ENCODE measurements around the gene FBXW7.

- TF ChIP-seq CTCF (IDR thresholded peaks at IDR 0.05): no peak
- no peak for TF ChIP-seq POLR2A (IDR thresholded peaks at IDR 0.05)
Observed at GRCh38 chr4:152399246-152399645, 136.6 kb downstream of the FBXW7 start.
